Loucy (cell line): ENCODE results near the gene ST14.

Experiments used
- H2AFZ ChIP-seq: fragments of 200-600 bp; sonication (generic); 2 replicates; pipeline ENCODE4 v1.6.0; 2016; ENCODE audit warnings: antibody characterized with exemption, mild to moderate bottlenecking, low read length, moderate library complexity
- H3F3A ChIP-seq: fragments of 200-600 bp; 2 replicates; pipeline ENCODE4 v1.6.0; 2016; ENCODE audit warnings: antibody characterized with exemption, low read depth, mild to moderate bottlenecking
- H3K27me3 ChIP-seq: fragments of 200-600 bp; sonication (generic); 2 replicates; pipeline ENCODE4 v1.6.1; 2014; ENCODE audit warnings: low read length, mild to moderate bottlenecking; ENCODE audit not compliant: insufficient read depth, poor library complexity, severe bottlenecking
- H3K36me3 ChIP-seq: fragments of 200-600 bp; sonication (generic); 2 replicates; pipeline ENCODE4 v1.6.1; 2016; ENCODE audit warnings: low read length; ENCODE audit not compliant: insufficient read depth
- H3K4me1 ChIP-seq: fragments of 200-600 bp; sonication (generic); 2 replicates; pipeline ENCODE4 v1.5.1; 2014; ENCODE audit warnings: low read length, mild to moderate bottlenecking; ENCODE audit not compliant: insufficient read depth, poor library complexity, severe bottlenecking
- H3K4me2 ChIP-seq: fragments of 200-600 bp; sonication (generic); 2 replicates; pipeline ENCODE4 v1.6.0; 2014; ENCODE audit warnings: antibody characterized with exemption, low read length, low read depth, mild to moderate bottlenecking; ENCODE audit not compliant: poor library complexity, severe bottlenecking
- H3K4me3 ChIP-seq: fragments of 200-600 bp; sonication (generic); 2 replicates; pipeline ENCODE4 v1.5.1; 2014; ENCODE audit warnings: low read length, mild to moderate bottlenecking, mixed read lengths; ENCODE audit not compliant: poor library complexity, severe bottlenecking
- H3K79me2 ChIP-seq: fragments of 200-600 bp; sonication (generic); 2 replicates; pipeline ENCODE4 v1.6.1; 2014; ENCODE audit warnings: low read length; ENCODE audit not compliant: insufficient read depth
- H3K9ac ChIP-seq: fragments of 200-600 bp; sonication (generic); 2 replicates; pipeline ENCODE4 v1.6.0; 2014; ENCODE audit warnings: mild to moderate bottlenecking, low read depth, low read length, moderate library complexity; ENCODE audit not compliant: poor library complexity, severe bottlenecking
- H3K9me2 ChIP-seq: fragments of 200-600 bp; sonication (generic); replicated peaks from 2 replicates; pipeline ENCODE4 v1.6.1; 2016; ENCODE audit warnings: low read depth, low read length, mixed read lengths
- H3K9me3 ChIP-seq: fragments of 200-600 bp; sonication (generic); 2 replicates; pipeline ENCODE4 v1.6.1; 2014; ENCODE audit warnings: mild to moderate bottlenecking, antibody characterized with exemption, low read length, low read depth; ENCODE audit not compliant: insufficient read depth
- H4K20me1 ChIP-seq: fragments of 200-600 bp; sonication (generic); 2 replicates; pipeline ENCODE4 v1.6.0; 2014; ENCODE audit warnings: antibody characterized with exemption, low read length, mild to moderate bottlenecking; ENCODE audit not compliant: insufficient read depth, poor library complexity, severe bottlenecking
- CTCF ChIP-seq: fragments of 200-600 bp; sonication (generic); conservative IDR thresholded peaks from 2 replicates; pipeline ENCODE4 v1.5.1; 2014; ENCODE audit warnings: mild to moderate bottlenecking, antibody characterized with exemption, low read length
- EZH2phosphoT487 ChIP-seq: fragments of 200-600 bp; IDR thresholded peaks from 2 replicates; pipeline ENCODE4 v1.6.1; 2018; ENCODE audit warnings: antibody characterized with exemption, mild to moderate bottlenecking, moderate library complexity, borderline replicate concordance

The ST14 gene

GRCh38 chr11:130159657-130160497 lies at the start of gene ST14:
ST14 (plus strand) TSS chr11:130159782; CDS start chr11:130159980, 198 bp downstream.
- no peaks in the 10 kb centered on the region for H3K9me2 ChIP-seq
- H3K4me2 ChIP-seq, result no peak within 1 kb of the TSS
- no peak within 1 kb of the TSS for H2AFZ ChIP-seq
- TF ChIP-seq CTCF (no peak), EZH2phosphoT487 (no peak)
- no peak within 1 kb of the TSS for H3K9ac ChIP-seq
- peaks cover 4% of the 10 kb centered on the region for H3K4me1 ChIP-seq
- H3K4me3 ChIP-seq, result no peak within 1 kb of the TSS
- no peaks in the 10 kb centered on the region for H3K9me3 ChIP-seq
- no peaks in the 10 kb centered on the region for H3K79me2 ChIP-seq
- H3K36me3 ChIP-seq, result no peaks in the 10 kb centered on the region
- H3K27me3 ChIP-seq, result no peaks in the 10 kb centered on the region
- H4K20me1 ChIP-seq, result no peaks in the 10 kb centered on the region
- H3F3A ChIP-seq, result no peaks in the 10 kb centered on the region

GRCh38 chr11:130110339-130111108 lies 49.1 kb upstream of the ST14 start:
- peaks cover 58% of the 10 kb centered on the region for H3K4me1 ChIP-seq

More at GRCh38 chr11:130110339-130111108, 49.1 kb upstream of the ST14 start:
- Histone ChIP-seq H3K9me2 (no peaks in the 10 kb centered on the region), H3K79me2 (peaks cover 58% of the 10 kb centered on the region), H3K9me3 (no peaks in the 10 kb centered on the region), H3K4me3 (peak overlapping the region; percentile 54), H3K36me3 (peaks cover 46% of the 10 kb centered on the region), H2AFZ (no peak overlapping the region), H3F3A (peaks cover 12% of the 10 kb centered on the region; the same call in 1 of the 2 replicates), H3K9ac (peak overlapping the region; percentile 68), H4K20me1 (no peaks in the 10 kb centered on the region), H3K27me3 (no peaks in the 10 kb centered on the region), H3K4me2 (peak overlapping the region; percentile 78)
- TF ChIP-seq CTCF (no peak), EZH2phosphoT487 (no peak)
